Activated CD4-positive, CD25-positive, alpha-beta regulatory T cell treated with anti-CD3 and anti-CD28 coated beads, Interleukin-2, amount 50 U/mL, for 16 hours (primary cell): Measurements from ENCODE around the gene BAG5.
"Not testable (repeated sequence)": the region's sequence is repeated elsewhere in the genome, so short reads cannot be mapped to it uniquely, and the experiment has no call there.

Source experiments
- DNase-seq: peaks from one replicate; pipeline ENCODE4 v3.0.0-alpha.2; 2020; ENCODE audit warnings: low read depth, low spot score

BAG5 gene

DNA sequence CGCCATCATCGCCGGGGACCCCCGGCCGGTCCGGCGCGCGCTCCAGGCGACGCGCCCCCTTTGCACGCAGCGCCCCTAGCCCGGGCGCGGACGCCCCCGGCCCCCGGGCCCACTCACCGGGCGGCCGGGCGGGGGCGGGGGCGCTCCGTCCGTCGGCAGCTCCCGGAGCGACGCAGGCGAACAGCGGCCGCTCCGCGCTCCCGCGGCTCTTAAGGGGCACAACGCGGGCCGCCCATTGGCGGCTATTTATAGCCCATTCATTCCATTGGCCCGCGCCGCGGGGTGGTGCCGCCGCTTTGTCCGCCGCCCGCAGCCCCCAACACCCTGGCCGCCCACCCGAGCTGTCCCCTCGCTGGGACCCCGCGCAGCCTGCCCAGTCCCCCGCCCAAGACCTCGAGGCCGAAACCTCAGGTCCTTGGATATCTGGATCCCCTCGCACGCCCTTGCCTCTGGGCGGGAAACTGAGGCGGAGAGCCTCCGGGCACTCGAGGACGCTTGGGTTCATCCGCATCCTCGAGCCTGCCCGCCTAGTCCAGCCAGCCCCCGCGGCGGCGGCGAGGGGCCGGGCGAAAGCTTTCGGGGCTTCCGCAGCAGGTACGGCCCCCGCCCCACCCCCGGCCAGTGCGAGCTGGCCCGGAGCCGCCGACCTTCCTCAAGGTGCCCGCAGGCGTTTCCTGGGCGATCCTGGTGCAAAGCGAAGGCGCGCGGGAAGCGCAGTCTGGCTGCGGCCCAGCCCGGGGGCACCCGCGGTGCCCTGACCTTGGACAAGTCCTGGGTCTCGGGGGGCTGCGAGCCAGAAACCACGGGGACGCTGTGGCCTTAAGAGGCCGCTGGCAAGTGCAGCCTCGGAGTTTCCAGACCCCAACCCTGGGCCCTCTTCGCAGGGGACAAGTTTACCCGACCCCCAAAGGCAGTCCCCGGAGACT lies 39.5 kb downstream of the BAG5 start, which contains the start of gene CKB:
Gene CKB (minus strand): TSS at position 182 of the 926 bp plus-strand sequence. CDS start 337 bp downstream, outside the sequence.
- DNase-seq, result no peak

DNA sequence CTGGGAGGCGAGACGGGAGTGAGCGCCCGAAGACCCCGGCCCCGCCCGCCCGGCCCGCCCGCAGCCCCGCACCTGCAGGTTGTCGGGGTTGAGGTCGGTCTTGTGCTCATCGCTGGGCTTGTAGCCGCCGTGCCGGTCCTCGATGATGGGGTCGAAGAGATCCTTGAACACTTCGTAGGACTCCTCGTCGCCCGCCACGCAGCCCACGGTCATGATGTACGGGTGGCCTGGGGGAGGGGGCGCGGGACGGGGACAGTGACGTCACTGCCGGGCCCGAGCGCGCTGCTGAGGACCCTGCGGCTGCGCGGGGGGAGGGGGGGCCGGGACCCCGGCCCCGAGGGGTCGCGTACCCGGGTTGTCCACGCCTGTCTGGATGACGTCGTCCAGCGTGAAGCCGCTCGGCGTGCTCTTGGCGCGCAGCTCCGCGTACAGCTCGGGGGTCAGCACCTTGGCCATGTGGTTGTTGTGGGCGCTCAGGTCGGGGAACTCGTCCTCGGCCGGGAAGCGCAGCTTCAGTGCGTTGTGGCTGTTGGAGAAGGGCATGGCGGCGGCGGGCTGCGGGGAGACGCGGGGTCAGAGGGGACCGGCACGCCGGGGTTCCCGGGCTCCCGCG lies 40.4 kb downstream of the BAG5 start:
- no peak for DNase-seq

DNA sequence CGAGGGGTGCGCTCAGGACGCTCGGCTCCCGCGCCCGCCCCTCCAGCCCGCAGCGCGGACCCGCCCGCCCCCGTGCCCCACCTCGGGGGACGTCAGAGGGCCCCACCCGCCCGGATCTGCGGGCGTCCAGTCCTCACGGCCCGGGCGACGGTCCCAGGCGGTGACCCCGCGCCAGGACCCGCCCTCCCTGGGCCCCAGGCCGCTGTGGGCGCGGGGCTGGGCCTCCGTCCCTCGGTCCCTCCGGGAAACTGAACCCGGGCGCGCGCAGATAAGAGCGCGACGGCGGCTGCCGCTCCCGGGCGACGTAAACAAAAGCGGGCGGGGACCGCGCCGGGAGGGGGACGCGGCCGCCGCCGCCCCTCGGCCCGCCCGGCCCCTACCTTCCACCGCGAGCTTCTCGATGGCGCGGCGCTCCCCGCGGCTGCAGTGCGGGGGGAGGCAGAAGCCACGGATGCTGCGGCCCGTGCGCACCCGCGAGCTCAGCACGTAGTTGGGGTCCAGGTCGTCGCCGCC lies 41.0 kb downstream of the BAG5 start:
- no peak for DNase-seq

DNA sequence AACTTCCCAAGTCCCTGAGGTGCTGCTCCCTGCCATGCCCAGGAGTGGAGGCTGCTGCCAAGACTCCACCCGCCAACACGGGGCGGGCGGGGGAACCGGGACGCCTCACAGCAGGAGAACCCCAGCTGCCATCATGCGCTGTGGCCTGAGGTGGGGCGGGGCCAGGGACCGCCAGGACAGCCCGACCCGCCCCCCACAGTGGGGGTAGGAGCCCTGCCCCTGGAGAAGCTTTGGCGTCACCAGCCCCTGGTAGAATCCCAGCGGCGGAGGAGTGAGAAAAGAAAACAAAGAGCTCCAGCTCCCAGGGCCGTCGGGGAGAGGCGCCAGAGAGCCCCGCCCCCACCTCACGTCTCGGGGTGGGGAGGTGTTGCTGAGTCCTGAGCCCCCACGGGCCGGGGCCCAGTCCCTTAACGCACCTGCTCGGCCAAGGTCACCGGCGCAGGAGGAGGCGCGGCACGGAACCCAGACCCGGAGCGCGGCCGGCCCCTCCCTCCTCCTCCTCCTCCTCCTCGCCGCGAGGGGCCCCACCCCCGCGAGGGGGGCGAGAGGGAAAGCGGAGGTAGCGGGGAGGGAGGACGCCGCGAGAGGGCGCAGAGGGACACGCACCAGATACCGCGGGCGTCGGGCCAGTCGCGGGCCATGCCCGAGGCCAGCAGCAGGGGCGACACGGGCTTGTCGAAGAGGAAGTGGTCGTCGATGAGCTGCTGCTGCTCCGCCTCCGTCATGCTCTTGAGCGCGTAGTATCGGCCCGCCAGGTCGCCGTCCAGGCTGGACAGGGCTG lies 41.6 kb downstream of the BAG5 start:
- peak; percentile 22 for DNase-seq

DNA sequence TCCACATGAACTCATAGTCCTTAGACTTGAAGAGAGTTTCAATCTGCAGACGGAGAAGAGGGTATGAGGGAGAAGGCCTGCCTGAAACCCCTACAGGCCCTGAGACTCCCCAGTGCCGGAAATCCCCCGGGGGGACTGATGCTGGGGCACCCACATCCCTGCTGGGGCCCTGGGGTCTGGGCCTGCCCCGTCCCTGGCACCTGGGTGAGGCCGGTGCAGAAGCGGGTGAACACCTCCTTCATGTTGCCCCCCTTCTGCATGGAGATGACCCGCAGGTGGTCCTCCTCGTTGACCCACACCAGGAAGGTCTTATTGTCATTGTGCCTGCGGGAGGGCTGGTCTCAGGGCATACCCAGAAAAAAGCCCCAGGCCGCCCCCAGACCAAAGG lies 42.2 kb downstream of the BAG5 start:
- DNase-seq, result no peak

DNA sequence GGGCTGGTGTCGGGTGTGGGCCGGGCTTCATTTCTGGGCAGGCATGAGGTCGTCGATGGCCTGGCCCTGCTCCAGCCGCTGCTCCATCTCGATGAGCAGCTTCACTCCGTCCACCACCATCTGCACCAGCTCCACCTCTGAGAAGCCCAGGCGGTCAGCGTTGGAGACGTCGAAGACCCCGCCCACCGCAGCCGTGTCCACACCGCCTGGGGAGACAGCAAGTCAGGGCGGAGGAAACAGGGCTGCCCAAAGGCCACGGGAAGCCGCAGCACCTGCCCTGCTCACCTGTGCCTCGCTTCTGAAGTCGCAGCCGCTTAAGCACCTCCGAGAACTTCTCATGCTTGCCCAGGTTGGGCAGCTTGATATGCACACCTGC lies 42.6 kb downstream of the BAG5 start:
- no peak for DNase-seq

DNA sequence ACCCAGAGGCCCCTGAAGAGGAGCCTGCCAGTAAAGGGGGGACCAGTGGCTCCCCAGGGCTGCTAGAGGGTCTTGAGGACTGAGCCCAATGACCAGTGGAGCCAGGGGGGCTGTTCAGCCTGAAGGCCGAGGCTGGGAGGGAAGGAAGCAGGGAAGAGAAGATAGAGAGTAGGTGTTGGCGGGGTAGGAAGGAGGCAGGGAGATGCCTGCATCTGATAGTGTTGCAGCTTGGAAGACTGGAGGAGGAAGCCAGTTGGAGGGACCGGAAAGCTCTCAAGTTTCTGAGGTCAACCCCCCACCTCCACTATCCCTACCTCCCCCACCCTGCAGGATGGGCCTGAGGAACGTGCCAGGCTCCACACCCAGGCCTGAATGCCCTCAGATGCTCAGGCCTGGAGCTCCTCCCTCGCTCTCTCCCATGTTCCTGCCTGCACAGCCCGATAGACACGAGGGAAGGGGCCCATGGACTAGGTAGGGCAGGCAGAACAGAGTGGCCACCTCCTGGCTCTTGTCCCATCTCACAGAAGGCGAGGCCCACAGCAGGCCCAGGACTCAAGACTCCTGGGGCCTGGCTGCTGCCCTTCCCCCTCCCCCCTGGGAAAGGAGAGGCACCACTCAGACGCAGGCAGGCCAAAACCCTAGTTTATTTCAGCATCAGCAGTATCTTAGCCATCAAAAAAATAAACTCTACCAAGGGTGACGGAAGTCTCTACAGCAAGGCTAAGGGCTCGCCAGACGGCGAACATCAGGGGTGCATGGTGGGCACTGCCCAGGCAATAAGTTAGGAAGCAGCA lies 43.2 kb downstream of the BAG5 start:
- no peak for DNase-seq

DNA sequence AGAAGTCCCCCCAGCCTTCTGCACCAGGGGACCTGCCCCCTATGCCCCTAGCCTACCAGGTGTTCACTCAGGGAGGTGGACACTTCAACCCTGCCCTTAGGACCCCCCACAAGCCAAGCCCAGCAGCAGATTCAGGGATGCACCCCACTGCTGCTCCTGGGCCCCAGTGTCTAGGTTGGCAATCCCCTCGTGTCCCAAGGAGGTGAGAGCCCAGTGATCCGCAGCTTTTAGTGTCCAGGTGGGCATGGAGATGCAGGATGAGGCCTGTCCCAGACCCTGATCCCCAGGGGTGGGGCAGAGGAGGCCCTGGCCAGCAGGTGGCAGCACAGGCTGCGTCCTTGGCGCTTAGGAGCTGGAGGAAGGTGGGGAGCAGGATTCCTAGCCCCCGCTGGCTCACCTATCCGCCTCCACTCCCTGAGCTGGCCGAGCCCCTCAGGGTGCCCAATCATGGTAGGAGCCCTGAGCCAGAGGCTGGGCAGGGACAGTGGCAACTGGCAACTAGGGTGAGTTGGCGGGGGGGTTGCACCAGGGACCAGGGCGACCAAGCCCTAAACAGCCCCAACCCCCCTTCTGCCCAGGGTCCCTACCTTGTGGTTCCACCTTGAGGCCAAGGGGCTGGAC lies 43.9 kb downstream of the BAG5 start:
- peak; percentile 29 for DNase-seq

DNA sequence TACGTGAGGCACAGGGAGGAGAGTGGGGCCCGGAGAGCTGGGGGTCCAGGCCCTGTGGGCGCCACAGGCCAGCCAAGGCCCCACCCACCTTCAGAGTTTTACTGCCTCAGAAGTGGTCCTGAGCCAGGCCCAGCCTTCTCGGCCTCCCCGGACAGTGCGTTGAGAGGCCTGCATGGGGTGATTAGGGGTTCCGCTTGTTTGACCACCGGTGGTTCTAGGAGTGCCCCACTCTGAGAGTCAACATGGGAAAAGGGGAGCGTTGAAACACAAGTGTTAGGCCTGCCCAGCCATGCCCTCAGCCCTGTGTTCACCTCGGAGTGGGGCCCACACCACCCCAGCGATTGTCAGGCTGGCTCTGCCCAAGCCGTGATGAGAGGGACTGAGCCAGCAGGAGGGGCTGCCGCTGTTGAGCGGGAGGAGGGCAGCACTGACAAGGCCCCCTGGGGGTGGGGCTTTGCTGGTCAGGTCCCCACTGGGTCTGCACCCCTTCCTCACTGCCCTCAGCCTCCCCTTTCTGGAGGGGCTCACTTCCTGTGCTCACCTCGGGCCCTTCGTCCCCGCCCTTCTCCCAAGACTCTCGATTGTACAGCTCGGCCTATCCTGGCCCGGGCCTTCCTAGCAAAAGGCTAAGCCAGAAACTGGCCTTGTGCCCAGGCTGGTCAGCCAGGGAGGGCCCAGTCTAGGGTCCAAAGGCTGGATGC lies 44.6 kb downstream of the BAG5 start:
- DNase-seq, result no peak

DNA sequence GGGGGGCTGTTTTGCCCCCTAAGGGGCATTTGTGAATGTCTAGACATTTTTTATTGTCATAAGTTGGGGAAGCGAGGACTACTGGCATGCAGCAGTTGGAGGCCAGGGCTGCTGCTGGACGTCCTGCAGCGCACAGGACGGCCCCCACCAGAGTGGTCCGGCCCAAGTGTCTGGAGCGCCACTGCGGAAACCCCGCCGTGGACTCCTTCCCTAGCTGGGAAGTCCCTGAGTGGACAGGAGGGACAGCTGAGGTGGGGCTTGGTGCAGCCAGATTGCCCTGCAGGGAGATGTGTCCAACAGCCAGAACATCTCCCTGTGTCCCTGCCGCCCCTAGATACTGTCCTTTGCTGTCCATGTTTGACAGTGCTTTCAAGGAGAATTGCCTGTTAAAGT lies 45.3 kb downstream of the BAG5 start:
- no peak for DNase-seq

DNA sequence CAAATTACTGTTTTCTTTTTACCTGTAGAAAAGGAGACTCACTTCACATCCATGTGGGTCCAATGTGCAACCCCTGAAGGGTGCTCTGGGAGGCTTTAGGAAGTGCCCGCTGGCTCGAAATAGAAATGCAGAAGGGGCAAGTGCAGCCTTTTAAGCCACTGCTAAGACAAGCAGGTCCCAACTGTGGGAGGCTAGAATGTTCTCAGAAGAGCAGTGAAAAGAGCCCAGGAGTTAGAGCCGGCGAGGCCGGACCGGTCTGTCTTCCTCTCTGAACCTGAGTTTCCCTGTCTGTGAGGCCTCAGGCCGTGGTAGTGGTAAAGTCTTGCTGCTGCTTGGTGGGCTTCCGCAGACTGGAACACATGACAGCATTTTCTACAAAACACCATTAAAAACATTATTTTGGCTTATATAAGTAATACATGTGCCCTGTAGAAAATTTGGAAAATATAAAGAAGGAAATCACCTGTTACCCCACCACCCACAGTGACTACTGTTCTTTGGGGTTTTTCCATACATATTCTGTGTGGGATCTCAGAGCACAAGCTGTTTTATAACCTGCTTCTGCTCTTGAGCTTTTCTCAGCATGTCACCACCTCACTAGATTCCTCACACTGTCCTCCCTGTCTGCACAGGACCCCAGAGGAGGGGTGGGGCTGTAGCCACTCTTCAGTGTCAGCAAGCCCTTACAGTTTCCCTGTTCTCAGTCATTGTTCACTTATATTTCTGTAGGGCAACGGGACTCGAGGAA lies 45.9 kb downstream of the BAG5 start:
- DNase-seq, result no peak

DNA sequence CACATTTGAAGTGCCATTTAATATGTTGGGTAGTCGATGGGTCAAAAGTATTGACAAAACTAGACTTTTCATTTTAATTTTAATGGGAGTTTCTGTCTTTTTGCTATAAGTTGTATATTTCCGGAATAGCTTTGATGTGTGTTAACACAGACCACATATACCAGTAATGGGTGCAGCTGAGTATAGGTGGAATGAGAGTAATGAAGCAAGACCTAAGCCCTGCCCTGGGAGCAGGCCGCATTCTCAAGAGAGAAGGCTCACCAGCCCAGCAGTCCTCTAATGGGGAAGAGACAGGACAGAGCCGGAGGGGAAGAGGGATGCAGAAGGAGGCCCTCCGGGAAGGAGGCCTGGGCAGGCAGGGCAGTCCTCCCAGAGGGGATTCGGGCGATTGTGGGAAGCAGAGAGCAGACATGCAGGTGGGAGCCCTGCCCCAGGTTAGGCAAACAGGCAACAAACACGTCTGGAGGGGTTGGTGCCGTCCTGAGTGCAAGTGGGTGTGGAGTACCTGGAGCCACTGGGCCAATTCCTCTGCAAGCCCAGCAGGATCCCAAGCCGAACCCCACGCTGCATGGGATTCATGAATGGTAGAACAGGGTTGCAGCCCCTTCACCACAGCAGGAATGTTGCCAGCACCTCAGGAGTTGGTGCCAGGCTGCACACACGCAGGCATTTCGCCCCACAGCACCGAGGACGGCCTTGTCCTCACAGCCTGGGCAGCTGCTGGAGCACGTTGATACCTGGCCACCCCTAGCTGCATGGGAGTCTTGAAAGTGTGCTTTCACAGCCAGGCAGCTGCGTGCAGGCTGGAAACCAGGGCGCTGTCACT lies 47.6 kb downstream of the BAG5 start:
- DNase-seq, result no peak

DNA sequence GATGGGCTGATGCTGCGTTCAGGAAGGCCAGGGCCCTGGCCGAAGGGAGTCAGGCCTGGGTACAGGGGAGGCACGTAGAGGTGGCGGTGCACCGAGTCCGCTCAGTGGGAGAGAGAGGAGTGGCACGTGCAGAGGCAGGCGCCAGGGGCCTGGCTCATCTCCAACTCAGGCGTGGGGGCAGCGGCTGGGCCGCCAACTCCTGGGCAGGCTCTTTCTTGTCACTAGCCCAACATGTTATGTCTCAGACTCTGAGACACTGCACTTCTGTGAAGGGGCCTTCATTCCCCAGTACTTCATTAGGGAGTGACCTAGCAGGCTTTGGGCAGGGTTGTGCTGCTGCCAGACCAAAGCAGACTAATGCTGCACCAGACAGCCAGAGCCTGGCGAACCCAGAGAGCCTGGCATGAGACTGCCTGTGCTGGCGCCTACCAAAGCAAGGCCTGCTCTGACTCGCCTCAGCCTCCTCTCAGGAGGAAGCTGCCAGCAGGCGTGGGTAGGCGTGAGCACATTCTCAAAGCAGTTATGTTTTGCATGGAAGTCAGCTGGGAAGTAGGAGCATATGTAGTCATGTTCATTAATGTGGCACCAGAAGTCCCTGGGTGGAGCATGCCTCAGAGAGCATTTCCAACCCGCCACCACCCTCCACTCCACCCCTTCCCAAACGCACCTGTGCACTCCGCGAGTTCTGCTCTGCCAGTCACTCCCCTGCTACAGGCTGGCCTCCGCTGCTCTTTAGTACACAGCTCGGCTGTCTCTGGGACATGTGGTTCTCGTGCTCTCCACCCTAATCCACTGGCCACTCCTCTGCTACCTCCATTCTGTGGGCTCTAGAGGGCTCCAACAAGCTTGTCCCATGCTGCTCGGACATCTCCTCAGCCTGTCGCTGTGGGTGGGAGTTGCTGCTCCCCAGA lies 49.5 kb downstream of the BAG5 start:
- DNase-seq, result no peak

DNA sequence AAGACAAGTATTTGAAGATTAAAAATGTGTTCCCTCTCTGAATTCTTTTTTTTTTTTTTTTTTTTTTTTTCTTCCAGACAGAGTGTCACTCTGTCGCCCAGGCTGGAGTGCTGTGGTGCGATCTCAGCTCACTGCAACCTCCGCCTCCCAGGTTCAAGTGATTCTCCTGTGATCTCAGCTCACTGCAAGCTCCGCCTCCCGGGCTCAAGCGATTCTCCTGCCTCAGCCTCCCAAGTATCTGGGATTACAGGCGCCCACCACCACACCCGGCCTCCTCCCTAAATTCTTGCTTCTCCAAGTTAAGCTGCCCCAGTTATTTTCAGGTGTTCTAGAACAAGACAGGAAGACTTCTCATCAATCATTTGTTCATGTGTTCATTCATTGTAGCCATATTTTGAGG lies 50.3 kb downstream of the BAG5 start:
- not testable (repeated sequence) for DNase-seq

DNA sequence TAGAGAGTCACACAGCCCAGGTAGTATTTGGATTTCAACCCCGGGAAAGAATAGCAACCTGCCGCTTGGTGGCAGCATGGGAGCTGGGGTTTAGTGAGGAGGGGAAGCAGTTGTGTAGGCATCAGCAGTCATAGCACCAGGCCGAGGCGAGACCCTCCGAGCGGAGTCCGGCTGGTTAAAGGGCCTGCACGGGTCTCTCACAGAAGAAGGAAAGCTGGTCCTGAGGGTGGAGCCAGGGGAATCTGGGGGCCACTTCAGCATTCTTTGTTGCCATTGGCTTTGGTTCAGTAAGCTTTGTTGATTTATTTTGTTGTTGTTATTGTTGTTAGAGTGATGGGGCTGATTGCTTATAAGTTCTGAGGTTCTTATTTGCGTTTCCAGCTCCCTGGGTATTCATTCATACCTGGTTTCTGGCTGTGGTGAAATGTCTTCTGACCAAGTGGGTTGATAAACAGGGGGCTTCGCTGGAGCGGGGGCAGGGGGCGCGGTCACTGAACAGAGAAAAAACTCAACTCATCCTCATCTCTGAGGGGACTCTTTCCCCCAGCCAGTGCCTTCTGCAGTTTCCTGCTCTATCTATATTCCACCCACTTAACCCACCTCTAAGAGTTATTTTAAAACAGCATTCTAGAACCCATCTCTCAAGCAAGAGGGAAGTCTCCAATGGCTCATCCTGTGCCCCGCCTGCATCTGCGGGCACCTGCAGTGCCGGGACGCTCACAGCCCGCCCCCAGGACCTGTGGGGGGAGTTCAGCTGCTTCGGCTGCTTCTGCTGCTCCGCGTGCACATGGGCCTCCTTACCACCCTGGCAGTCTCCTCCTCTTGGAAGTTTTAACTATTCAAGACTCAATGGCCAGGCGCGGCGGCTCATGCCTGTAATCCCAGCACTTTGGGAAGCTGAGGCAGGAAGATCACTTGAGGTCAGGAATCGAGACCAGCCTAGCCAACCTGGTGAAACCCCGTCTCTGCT lies 51.4 kb downstream of the BAG5 start:
- DNase-seq, result no peak
